ENCODE data around the gene ST6GAL2. TPM values are rescaled to one million over a fixed set of nuclear protein-coding genes. Genes with fewer than 3 reads are reported as not detected.

ST6GAL2 gene
- polyA plus RNA-seq, 1 donor from 2014 or later: 22.1 TPM

- no peak for TF ChIP-seq MXI1 (conservative IDR thresholded peaks at IDR 0.05; ENCODE audit: poor library complexity, severe bottlenecking)
- no peak for TF ChIP-seq SMC3 (conservative IDR thresholded peaks at IDR 0.05; ENCODE audit: poor library complexity)
- no peak for TF ChIP-seq EZH2 (IDR thresholded peaks at IDR 0.05; ENCODE audit: borderline replicate concordance, insufficient read depth, low read length, poor library complexity, severe bottlenecking)
- no peak for TF ChIP-seq POLR2AphosphoS5 (IDR thresholded peaks at IDR 0.05)
- no peak for TF ChIP-seq EP300 (conservative IDR thresholded peaks at IDR 0.05; ENCODE audit: poor library complexity, severe bottlenecking)
- no peak for TF ChIP-seq RAD21 (conservative IDR thresholded peaks at IDR 0.05)
- TF ChIP-seq REST (IDR thresholded peaks at IDR 0.05; ENCODE audit: borderline replicate concordance): no peak
- TF ChIP-seq CTCF (IDR thresholded peaks at IDR 0.05; ENCODE audit: poor library complexity, severe bottlenecking): no peak
- TF ChIP-seq TAF1 (IDR thresholded peaks at IDR 0.05; ENCODE audit: low read depth): no peak
- Histone ChIP-seq H3K79me2 (replicated peaks; ENCODE audit: insufficient read depth, low read length) (no peaks in the 10 kb centered on the region), H3K9me3 (ENCODE audit: low read length) (no peaks in the 10 kb centered on the region), H3K9me2 (ENCODE audit: insufficient read depth, low read length) (no peaks in the 10 kb centered on the region), H2AFZ (ENCODE audit: low read depth, low read length) (no peak overlapping the region), H3K4me2 (ENCODE audit: low read length) (no peak overlapping the region), H3K27ac (ENCODE audit: low read length) (no peak overlapping the region), H3F3A (ENCODE audit: insufficient read depth, low read length, poor library complexity, severe bottlenecking) (no peaks in the 10 kb centered on the region), H4K20me1 (ENCODE audit: insufficient read depth) (no peaks in the 10 kb centered on the region), H3K36me3 (ENCODE audit: insufficient read depth, low read length) (no peaks in the 10 kb centered on the region), H3K9ac (ENCODE audit: low read length) (no peak overlapping the region), H3K27me3 (ENCODE audit: insufficient read depth, low read depth, low read length) (no peaks in the 10 kb centered on the region), H3K4me3 (ENCODE audit: low read length) (no peak overlapping the region)
These were observed 126.0 kb downstream of the ST6GAL2 start for GRCh38 chr2:106759966-106760365.

- H3K36me3 ChIP-seq (ENCODE audit: insufficient read depth, low read length): no peaks in the 10 kb centered on the region
- H3K9me2 ChIP-seq (ENCODE audit: insufficient read depth, low read length): no peaks in the 10 kb centered on the region
- TF ChIP-seq TAF1 (IDR thresholded peaks at IDR 0.05; ENCODE audit: low read depth) (no peak), MXI1 (conservative IDR thresholded peaks at IDR 0.05; ENCODE audit: poor library complexity, severe bottlenecking) (no peak), POLR2AphosphoS5 (IDR thresholded peaks at IDR 0.05) (no peak), EZH2 (IDR thresholded peaks at IDR 0.05; ENCODE audit: borderline replicate concordance, insufficient read depth, low read length, poor library complexity, severe bottlenecking) (no peak), EP300 (conservative IDR thresholded peaks at IDR 0.05; ENCODE audit: poor library complexity, severe bottlenecking) (no peak), SMC3 (conservative IDR thresholded peaks at IDR 0.05; ENCODE audit: poor library complexity) (no peak), REST (IDR thresholded peaks at IDR 0.05; ENCODE audit: borderline replicate concordance) (no peak), RAD21 (conservative IDR thresholded peaks at IDR 0.05) (no peak), CTCF (IDR thresholded peaks at IDR 0.05; ENCODE audit: poor library complexity, severe bottlenecking) (no peak)
- no peak overlapping the region for H3K4me3 ChIP-seq (ENCODE audit: low read length)
- no peak overlapping the region for H3K27ac ChIP-seq (ENCODE audit: low read length)
- H3K79me2 ChIP-seq (replicated peaks; ENCODE audit: insufficient read depth, low read length): no peaks in the 10 kb centered on the region
- H3K9ac ChIP-seq (ENCODE audit: low read length): no peak overlapping the region
- H3K4me2 ChIP-seq (ENCODE audit: low read length): no peak overlapping the region
- no peaks in the 10 kb centered on the region for H3F3A ChIP-seq (ENCODE audit: insufficient read depth, low read length, poor library complexity, severe bottlenecking)
- H2AFZ ChIP-seq (ENCODE audit: low read depth, low read length): no peak overlapping the region
- no peaks in the 10 kb centered on the region for H3K9me3 ChIP-seq (ENCODE audit: low read length)
- no peaks in the 10 kb centered on the region for H3K27me3 ChIP-seq (ENCODE audit: insufficient read depth, low read depth, low read length)
- no peaks in the 10 kb centered on the region for H4K20me1 ChIP-seq (ENCODE audit: insufficient read depth)
These were observed 127.0 kb downstream of the ST6GAL2 start for GRCh38 chr2:106758901-106759497.

All from neural cell (in vitro differentiated cells).